ENCODE measurements around the gene PCDHA7.
"Not testable (repeated sequence)": the region's sequence is repeated elsewhere in the genome, so short reads cannot be mapped to it uniquely, and the experiment has no call there.

The PCDHA7 gene

GRCh38 chr5:140833993-140834392 is at the start of gene PCDHA7:
Gene PCDHA7, plus strand, starts transcription at chr5:140834269. Its CDS starts 115 bp downstream, at chr5:140834384.
- DNase-seq (ENCODE audit: low read depth): no peak
- no peak within 1 kb of the TSS for H3K4me3 ChIP-seq (ENCODE audit: low read depth, low read length)
- TF ChIP-seq CTCF (IDR thresholded peaks at IDR 0.05; ENCODE audit: insufficient read depth, low read depth, low read length, missing control alignments): no peak

GRCh38 chr5:140785905-140786686 is 48.0 kb upstream of the PCDHA7 start, which contains the start of gene PCDHA1:
Gene PCDHA1, plus strand, starts transcription at chr5:140786140.
- no peak within 1 kb of the TSS for H3K4me3 ChIP-seq (ENCODE audit: low read depth, low read length)
- TF ChIP-seq CTCF (IDR thresholded peaks at IDR 0.05; ENCODE audit: insufficient read depth, low read depth, low read length, missing control alignments): no peak
- DNase-seq (ENCODE audit: low read depth): no peak

- DNase-seq (ENCODE audit: low read depth): not testable (repeated sequence)
Measured at GRCh38 chr5:140787422-140787821, 46.6 kb upstream of the PCDHA7 start.

GRCh38 chr5:140787849-140788504 is 46.1 kb upstream of the PCDHA7 start:
- H3K4me3 ChIP-seq (ENCODE audit: low read depth, low read length); DNase-seq (ENCODE audit: low read depth): not testable (repeated sequence)

More at GRCh38 chr5:140787422-140787821, 46.6 kb upstream of the PCDHA7 start:
- H3K4me3 ChIP-seq (ENCODE audit: low read depth, low read length): not testable (repeated sequence)

- no peak for TF ChIP-seq CTCF (IDR thresholded peaks at IDR 0.05; ENCODE audit: insufficient read depth, low read depth, low read length, missing control alignments)
Measured at GRCh38 chr5:140791089-140791488, 43.0 kb upstream of the PCDHA7 start.

GRCh38 chr5:140794595-140795258 is 39.3 kb upstream of the PCDHA7 start, which contains the start of gene PCDHA2:
Gene PCDHA2, plus strand, starts transcription at chr5:140794852.
- no peak for TF ChIP-seq CTCF (IDR thresholded peaks at IDR 0.05; ENCODE audit: insufficient read depth, low read depth, low read length, missing control alignments)
- no peak within 1 kb of the TSS for H3K4me3 ChIP-seq (ENCODE audit: low read depth, low read length)

More at GRCh38 chr5:140791089-140791488, 43.0 kb upstream of the PCDHA7 start:
- no peak for DNase-seq (ENCODE audit: low read depth)
- H3K4me3 ChIP-seq (ENCODE audit: low read depth, low read length): no peak overlapping the region

GRCh38 chr5:140795259-140795641 is 38.8 kb upstream of the PCDHA7 start:
- no peak for DNase-seq (ENCODE audit: low read depth)
- no peak overlapping the region for H3K4me3 ChIP-seq (ENCODE audit: low read depth, low read length)
- no peak for TF ChIP-seq CTCF (IDR thresholded peaks at IDR 0.05; ENCODE audit: insufficient read depth, low read depth, low read length, missing control alignments)

More at GRCh38 chr5:140794595-140795258, 39.3 kb upstream of the PCDHA7 start, which contains the start of gene PCDHA2:
- no peak for DNase-seq (ENCODE audit: low read depth)

- H3K4me3 ChIP-seq (ENCODE audit: low read depth, low read length); DNase-seq (ENCODE audit: low read depth): not testable (repeated sequence)
Measured at GRCh38 chr5:140796072-140796717, 37.9 kb upstream of the PCDHA7 start.

All from GM12865 (cell line).